Stimulated activated CD4-positive, alpha-beta T cell treated with anti-CD3 and anti-CD28 coated beads, Interleukin-12 subunit alpha, Interleukin-12 subunit beta, amount 100 ng/mL, for 4 hours (primary cell): ENCODE results near the gene SPOP.

Source experiments
- DNase-seq: peaks from one replicate; pipeline ENCODE4 v3.0.0-alpha.2; 2020

SPOP gene

DNA sequence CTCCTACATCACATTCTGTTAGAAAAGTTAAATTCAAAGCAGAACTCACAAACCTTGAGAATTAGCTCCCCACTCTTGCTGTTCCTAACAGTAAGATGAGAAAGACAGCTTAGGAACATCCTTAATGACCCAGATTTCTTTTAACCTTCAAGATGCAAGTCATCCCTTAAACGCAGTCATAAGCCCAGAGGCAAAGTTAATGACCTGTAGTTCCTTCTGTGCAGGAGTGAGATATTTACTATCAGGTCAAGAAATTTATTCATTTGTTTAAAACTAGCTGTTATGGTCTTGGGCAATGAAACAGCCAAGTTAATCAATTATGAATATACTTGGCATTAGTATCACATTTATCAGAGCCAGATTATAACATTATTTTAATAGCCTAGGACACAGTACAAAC, 65.2 kb downstream of the SPOP start:
- DNase-seq = no peak

DNA sequence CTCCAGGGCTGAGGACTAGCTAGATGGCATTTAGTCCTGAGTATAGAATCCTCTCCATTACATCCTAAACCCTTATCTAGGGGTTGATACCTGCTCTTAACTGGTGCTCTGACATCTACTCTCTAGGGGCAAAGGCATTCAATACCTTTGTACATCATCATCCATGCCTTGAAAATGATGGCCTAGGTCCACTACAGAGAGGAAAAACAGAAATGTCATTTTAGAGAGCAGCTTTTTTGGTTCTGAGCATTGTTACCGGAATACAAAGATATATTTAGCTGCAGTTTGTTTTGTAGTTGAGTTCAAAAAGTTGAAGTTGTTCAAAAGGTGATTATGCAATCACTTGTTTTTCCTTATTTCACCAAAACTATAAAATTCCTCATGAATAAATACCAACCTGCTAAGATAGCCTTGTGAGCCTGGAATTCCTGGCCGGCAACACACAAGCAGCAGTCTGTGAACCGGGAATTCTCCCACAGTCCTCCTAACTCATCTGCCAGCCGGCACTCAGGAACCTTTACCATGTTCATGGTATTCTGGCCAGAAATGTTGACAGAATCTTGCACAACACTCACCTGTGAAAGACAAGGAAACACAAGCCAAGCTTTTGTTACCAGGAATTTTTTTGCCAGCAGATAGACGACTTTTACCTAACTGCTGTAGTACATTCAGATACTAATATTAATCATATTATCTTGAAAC, 66.9 kb downstream of the SPOP start:
- no peak for DNase-seq

DNA sequence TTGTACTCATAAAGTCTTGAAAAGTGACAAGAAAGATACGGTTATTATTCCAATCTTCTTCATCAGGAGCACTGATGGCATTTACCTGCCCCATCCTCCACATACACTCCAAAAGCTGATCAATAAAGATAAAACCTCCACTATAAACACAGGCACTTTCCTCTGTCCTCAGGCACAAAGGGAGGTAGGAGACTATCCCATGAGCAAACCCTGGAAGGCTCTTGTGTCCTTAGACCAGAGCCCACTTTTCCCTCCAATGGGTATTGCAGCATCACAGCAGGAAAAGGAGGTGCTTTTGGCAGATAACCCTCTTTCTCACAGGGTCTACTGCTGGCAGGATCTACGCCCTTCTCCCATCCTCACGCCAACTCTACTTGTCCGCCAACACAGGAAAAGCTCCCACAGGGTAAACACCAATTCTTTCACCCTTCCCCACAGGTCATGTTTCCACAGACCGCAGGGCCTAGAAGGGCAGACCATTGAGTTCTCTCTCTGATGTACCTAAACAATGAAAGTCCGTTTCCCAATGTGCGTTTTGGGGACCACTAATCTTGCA, 73.5 kb downstream of the SPOP start:
- DNase-seq = no peak

DNA sequence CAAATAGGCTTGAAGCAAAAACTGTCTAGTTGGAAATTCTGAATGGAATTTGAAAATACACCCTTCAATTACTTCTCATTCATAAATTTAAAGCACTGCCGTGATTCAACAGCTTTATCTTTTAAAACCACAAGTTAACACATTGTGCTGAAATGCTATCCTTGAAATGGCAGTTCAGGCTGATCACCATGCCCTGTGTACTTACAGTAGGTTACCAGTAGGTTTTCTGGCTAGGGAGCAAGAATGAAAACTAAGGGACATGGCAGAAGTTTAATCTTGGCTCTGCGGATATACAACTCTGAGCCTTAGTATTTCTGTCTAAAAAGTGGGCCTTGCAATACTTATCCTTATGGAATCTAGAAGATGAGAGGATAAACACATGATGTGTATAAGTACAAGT, 74.2 kb downstream of the SPOP start:
- no peak for DNase-seq

DNA sequence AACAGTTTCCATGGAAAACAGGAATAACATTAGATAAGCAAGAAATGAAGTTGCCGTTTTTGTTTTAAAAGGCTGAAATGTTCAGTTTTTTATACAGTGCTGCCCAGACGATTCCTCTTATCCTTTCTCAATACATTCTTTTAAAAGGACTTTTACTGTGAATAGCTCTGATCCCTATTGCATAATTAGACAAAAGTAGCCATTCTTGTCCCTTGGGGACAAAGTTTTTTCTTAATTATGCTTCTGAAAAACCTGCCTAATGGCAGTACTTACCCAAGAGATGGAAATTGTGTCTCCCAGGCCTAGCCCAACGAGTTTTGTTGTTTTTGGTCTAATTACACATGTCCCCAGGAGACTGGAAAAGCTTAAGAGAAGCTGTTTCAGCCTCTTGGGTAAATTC, 74.7 kb downstream of the SPOP start:
- no peak for DNase-seq

DNA sequence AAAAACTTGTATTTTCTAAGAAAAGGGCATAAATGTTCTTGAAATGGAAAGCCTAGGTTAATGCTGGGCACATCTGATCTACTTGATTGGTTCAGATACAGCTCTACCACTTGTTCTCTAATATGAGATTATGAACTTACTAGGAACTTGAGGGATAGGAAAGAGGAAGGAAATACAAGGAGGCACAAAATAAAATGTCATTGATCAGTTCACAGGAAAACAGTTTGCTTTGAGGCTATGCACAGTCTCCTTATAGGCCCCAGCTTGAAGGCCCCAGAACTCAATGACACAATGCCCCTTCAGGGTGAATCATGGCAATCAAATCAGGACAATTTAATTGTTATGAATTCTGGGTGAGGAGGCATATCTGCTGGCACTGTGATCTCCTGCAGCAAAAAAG, 75.1 kb downstream of the SPOP start:
- DNase-seq = no peak

DNA sequence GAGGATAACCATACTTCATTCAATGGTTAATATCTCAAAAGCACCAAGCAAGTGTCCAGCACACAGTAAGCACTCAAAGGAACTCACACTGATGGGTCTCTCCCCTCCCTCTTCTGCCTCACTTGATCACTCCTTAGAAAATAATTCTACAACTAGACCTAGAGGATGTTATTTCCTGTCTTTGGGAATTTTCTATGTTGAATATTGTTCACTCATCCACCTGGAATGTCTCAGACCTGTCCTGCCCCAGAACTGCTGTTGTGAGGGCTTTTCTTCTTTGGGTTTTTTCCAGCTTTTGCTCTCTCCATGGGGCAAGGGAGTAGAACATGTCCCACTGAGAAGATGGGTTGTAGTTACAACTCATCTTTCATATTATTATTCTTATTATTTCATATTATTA, 76.9 kb downstream of the SPOP start:
- DNase-seq = no peak

DNA sequence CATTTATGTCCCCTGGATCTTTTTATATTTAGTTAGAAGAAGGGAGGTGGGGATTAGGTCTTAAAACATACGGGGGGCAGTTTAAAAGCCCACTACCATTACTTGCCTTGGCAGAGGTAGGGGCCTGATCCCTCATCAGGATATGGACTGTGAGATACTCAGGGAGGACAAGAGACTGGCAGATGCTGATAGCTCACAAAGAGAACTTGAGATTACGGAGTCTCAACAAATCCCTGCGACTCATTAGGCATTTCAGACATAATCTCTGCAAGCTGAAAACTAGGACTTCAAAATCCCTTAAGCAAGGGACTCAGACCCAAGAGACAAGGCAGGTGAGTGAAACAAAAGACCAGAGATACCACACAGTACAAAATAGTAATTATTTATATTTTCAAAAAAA, 79.0 kb downstream of the SPOP start:
- DNase-seq = no peak

DNA sequence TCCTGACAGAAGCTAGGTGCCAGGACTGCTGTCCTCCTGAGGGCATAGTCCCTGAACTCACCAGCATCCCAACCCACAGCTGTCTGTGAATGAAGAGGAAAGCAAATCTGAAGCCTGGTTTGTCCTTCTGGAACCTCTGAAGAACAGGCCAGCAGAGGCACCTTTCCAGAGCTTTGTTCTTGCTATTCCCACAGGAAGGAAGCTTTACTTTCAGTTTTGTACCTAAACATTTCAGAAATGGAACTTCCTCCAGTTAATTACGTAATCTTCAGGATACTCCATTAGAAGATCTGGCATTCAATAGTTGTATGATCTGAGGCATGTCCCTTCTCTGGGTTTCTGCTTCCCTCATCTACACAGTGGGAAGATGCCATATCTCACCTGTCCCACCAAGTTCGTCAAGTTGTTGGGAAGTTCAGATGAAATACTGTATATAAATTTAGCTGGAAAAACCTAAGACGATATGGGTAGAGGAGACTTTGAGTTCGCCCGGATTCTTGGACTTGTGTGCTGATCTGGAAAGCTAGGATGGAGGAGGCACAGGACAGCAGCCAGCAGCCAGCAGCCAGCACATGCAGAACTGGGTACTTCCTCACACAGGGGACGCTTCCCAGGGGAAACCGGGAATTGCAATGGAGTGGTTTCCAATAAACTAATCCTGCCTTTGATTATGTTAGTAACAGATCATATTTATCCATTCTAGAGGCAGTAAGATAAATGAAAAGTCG, 79.8 kb downstream of the SPOP start:
- DNase-seq = no peak

DNA sequence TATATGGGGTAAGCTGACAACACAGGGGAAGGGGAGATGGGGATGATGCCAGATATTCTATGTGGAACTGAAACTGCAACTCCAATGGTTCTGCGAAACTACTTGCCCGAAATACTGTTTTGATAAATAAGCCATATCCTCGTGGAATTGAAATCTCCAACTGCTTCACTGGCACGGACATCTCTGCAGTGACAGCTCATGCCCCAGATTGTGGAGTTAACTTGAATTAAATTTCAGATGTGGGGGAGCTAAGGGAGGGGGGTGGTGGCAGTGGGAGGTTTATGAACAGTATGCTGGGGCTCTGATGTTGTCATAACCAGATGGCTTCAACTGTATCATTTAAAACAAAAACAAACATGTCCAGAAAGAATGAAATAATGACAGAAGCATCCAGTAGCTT, 80.5 kb downstream of the SPOP start:
- no peak for DNase-seq

DNA sequence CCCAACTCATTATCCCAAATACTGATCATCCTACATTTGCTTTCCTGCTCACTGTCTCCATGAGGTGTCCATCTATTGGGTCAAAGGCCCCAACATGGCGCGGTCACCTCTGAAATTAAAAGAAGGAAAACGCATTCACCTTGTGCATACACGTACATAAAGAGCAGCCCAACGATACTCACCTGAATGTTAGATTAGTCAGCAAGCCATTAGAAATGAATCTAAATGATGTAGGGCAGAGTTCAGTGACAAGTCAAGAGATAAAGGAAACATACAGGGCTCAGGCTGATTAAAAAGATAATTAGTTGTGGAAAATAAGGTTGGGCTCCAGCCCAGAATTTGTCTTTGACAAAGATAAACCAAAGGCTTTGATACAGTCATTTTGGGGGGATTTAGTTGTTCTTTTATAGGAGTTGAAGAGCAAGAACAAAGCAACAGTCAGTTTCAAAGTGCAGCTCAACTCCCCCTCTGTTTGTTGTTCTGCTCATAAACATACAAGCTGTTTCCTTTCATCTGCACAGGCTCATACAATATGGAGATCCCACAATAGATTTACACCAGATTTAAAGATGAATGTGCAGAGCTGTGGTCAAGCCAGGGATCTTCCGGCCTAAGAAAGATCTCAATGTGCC, 81.2 kb downstream of the SPOP start:
- DNase-seq = no peak

DNA sequence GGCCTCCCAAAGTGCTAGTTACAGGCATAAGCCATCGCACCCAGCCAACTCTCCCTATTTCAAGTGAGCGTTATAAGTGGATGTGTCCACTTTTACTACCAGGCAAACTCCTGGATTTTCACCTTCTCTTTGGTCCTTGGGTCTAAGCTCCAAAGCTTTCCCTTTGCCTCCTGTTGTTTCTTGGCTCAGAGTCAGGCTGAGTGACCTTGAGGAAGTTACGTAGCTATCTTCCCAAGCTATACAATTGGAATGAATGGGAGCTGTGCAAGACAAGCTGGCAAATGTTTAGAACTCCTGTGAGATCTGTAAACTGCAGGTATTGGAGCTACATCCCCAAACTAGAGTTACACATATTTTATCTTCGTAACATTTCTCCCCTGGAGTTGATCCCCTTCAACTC, 81.9 kb downstream of the SPOP start:
- DNase-seq = no peak

DNA sequence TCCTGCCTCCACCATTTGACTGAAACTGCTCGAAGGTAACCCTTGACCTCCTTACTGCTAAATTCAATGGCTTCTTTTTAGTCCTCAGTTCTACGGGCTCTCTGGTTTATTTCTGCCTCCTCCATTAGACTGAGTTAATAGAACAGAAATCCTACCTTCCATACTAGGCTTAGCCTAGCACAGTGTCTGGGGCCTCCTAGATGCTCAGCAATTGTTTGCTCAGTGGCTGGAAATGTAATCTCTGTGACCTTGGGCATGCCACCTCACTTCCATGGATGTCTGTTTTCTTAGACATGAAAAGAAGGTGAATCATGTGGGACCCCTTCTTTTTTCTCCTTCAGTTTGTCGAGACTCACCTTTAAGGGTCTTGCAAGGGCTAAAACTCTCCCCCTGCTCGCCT, 82.6 kb downstream of the SPOP start:
- DNase-seq = no peak

DNA sequence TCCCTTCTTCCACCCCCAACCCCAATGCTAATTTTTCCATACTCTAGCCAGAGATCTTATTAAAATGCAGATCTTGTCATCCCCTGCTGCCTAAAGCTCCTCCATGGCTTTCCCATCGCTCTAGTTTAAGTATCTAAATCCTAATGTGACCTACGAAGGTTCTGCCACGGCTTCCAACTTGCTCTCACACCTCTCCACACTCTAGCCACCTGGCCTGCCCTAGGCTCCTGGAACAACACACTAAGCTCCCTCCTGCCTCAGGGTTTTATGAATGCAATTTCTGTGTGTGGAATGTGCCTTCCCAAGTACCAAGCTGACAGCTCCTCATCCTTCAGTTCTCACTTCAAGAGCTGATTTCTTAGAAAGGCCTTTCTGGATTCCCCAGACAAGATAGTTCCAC, 85.6 kb downstream of the SPOP start:
- no peak for DNase-seq

DNA sequence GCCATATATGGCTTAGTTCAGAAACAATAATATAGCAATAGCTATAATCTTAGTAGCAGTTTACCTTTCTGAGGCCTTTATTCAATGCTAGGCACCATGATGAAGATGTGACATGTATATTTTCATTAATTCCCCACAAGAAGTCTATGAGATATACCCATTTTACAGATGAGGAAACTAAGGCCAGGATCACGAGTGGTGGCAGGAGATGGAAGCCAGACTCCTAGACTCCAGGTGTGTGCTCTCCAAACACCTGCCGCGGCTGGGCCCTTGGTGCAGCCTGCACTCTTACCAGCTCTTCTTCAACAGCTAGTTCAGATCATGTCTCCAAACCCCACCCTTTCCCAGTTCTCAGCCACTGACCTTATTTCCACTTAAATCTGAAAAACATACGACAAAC, 87.0 kb downstream of the SPOP start:
- DNase-seq = no peak

DNA sequence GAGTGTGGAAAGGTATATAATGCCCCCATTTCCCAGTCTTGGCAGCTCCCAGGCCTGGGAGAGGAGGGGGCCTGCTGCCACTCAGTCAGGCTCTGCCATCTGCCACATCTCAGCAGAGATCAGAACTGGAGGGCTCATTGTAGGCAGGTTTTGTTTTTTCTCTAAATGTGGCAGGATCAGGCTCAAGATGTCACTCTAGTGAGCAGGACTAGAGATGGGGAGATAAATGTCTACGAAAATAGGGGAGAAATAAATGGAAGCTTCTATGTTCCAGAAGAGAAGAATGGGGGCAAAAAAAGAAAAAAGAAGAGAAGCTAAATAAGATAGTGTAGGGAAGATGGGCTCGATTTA, 88.3 kb downstream of the SPOP start:
- no peak for DNase-seq

DNA sequence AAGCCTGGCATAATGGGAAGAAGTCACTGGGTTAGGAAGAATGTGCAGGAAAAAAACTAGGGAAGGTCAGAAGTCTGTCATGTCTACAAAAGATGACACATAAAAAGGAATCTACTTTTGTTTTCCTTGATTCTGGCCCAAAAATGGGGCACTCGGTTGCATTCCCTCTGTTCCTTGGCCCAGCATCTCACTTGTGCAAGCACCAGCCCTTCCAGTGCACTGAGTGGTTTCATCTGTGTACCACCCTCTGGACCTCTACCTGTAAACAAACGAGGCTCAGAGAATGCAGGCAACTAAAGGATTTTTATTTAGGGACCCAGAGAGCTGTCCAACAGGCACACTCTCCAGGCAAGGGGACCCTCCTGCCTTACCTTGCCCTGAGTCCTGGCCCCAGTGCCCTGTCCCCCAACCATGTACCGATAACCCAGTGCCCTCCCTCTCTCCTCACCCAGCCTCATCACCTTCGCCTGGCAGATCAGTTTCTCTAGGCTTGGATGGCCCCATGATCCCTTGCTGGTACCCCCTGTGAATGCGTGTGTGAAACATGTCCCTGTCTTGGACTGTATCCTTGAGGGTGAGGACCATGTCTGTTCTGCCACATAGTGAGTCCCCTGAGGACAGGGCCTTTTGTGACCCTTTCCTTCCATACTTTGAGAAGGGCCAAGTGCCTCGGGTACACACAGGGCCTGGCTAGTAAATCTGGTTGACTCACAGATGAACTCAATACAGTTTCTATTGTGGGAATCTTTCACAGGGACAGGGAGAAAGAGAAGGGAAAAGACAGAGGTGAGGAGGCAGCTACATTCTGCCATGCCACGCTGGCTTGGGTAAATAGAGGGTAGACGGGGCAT, 88.9 kb downstream of the SPOP start:
- no peak for DNase-seq

DNA sequence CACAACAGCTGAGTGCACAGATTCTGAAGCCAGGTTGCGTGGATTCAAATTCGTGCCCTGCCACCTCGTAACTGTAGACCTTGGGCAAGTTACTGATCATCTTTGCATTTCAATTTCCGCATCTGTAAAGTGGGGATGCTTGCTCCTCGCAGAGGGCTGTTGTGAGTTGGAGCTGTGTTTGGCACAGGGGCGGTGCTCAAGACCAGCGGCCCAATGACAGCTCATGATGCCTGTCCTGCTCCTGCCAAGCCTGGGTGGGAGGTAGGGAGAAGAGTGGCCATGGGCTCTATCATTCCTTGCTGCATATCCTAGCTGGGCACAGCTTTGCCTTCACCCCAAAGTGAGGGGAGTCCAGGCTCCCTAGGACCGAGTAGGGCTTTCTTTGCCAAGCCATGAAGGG, 89.6 kb downstream of the SPOP start:
- DNase-seq = no peak

DNA sequence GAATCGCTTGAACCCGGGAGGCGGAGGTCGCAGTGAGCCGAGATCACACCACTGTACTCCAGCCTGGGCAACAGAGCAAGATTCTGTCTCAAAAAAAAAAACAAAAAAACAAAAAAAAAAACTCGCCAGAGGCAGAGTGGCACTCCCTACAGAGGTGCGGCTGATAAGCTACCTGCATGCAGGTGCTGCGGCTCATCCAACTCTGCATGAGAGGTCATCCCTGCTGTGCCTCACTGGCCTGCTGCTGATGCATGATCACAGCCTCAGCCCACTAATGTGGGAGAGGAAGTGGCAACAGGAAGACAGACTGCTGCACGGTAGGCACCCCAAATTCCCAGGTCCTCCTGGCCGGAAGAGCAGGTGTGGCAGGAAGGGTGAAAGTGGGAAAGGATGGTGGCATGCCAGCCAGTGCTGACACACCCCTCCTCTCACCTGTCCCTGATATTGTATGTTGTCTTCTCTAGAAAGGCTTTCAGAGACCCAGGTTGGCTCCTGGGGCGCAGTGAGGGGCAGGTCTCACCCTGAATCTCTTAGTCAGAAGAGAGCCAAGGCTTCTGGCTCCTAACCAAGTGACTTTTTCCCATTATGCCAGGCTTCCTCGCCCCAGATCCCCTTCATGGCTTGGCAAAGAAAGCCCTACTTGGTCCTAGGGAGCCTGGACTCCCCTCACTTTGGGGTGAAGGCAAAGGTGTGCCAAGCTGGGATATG, 90.4 kb downstream of the SPOP start:
- no peak for DNase-seq

DNA sequence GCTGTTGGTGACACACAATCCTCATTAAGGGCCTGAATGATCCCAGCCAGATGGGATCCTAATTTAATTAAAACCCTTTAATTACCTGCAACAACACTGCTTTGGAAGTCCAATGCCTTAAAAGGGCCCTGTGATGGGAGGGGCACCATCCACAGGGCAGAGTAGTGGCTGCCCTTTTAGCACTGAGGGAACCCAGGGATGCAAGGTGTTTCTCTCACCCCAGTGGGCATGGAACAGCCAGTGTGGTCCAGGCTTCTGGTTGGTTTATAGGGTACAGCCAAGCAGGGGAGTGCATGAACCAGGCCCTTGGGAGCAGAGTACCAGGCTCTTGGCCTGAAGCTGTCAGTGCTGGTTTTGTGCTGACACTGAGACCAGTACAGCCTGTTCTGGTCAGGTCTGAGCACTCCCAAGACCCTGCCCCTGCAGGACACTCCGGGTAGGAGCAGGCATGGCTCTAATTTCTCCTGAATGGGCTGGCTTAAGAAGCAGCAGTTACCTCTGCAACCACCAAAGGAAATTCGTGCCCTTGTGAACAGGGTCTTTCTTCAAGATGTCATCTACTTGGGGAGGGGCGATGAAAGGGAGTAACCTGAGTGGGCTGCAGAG, 92.4 kb downstream of the SPOP start:
- DNase-seq = no peak

DNA sequence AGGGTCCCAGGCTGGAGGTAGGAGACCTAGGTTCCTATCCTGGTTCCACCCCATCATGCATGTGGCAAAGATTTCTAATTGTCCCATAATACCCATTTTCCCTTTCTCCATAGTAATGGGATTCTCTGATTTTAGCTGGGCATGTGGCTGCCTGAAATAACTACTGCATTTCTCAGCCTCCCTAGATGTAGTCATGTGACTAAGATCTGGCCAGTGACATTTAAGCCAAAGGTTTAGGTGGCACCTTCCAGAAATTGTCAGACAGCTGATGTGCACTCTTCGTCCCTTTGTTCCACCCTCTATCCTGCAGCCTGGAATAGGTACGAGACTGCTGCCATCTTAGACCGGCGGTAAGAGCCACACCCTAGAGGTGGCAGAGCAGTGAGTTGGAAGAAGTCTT, 94.0 kb downstream of the SPOP start:
- DNase-seq = no peak

DNA sequence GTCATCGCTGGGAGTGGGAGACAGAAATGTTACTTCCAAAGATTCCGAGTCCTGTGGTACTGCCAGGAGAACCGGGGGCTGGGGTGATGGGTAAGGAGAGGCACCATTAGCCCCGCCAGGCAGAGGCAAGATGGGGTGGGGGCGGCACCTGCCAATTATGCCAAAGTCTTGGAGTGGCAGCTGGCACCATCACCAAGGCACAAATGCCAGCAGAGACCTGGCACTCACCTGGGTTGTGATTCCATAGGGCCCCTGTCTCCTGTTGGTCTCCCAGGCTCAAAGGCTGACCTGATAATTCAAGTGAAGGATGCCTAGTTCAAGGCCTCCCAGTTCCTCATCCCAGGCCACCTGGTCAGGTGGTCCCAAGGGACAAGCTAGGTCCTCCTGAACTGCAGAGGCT, 94.7 kb downstream of the SPOP start:
- no peak for DNase-seq
